ENCODE data around the gene RIPK1.
A peak's percentile ranks its signal among the peaks of the same experiment; 100 is the strongest.
"Not testable (repeated sequence)": the region's sequence is repeated elsewhere in the genome, so short reads cannot be mapped to it uniquely, and the experiment has no call there.

RIPK1 gene

DNA sequence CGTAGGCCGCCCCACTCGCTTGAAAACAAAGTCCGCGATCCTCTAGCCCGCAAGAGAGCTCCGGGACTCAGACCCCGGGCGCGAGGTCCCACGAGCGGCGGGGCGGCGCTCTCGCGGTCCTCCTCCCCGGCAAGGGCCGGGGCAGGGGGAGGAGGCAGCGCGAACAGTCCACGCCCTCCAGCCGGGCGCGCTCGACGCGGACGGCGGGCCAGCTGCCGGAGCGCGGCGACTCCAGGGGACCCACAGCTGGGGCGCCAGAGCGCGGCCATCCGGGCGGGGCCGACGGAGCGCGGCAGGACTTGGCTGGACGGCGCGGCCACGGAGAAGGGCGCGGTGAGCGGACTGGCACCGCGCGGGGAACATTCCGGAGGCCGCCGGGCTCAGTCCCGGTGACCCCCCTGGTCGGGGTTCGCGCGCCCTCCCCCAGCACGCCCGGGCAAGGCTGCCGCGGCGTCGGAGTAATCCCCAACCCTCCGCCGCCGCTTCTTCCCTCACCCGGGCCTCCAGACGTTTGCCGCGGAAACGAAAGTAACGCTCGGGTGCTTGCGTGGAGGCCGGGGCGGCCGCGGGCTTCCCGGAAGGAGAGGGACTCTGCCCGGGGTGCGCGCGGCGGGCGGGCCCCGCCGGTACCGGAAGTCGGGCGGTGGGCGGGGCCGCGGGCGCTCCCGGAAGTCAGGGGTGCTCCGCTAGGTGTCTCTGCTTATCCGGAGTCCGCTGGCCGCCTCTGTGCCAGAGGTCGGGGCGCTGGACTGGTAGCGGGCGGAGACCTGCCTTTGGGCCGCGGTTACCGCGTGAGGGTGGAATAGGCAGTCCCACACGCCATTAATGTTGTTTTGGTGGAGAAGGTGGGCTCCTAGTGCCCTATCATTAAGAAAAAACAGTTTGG is at the start of gene RIPK1:
RIPK1 (plus strand) TSS at position 166 of the 886 bp plus-strand sequence. CDS start 8,330 bp downstream, outside the sequence.
- FAIRE-seq = peak; percentile 86
- DNase-seq (ENCODE audit: extremely low spot score, insufficient read length, low read depth) = peak; percentile 92

DNA sequence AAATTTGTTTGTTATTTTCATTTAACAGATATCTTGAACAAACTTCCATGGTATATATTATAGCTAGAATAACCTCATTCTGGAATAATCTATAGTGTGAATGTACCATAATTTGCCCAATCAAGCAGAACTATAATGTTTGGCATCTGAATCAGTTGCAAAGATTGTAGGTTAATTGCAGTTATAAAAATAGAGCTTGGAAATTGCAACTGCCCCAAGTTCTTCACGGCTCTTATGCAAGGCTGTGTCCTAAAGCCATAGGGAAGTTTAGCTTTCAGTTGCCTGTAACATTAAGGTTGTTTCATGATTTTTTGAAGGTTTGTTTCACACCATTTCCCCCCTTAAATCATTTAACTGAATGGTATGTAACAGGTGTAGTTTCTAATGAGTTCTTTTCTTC is 49.2 kb upstream of the RIPK1 start:
- no peak for FAIRE-seq
- DNase-seq (ENCODE audit: extremely low spot score, insufficient read length, low read depth) = no peak

DNA sequence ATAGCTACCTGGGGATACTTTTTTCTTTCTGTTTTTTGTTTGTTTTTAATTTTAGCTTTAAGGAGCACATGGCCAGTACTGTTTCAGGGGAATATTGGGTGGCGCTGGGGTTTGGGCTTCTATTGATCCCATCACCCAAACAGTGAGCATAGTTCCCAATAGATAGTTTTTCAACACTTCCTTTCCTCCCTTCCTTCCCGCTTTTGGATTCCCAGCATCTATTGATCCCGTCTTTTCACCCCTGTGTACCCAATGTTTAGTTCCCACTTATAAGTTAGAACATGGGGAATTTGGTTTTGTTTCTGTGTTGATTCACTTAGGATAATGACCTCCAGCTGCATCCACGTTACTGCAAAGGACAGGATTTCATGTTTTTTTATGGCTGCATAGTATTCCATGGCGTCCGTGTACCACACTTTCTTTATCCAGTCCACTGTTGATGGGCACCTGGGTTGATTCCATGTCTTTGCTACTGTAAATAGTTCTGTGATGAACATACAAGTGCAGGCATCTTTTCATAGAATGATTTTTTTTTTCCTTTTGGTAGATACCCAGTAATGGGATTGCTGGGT is 48.5 kb upstream of the RIPK1 start:
- no peak for FAIRE-seq

DNA sequence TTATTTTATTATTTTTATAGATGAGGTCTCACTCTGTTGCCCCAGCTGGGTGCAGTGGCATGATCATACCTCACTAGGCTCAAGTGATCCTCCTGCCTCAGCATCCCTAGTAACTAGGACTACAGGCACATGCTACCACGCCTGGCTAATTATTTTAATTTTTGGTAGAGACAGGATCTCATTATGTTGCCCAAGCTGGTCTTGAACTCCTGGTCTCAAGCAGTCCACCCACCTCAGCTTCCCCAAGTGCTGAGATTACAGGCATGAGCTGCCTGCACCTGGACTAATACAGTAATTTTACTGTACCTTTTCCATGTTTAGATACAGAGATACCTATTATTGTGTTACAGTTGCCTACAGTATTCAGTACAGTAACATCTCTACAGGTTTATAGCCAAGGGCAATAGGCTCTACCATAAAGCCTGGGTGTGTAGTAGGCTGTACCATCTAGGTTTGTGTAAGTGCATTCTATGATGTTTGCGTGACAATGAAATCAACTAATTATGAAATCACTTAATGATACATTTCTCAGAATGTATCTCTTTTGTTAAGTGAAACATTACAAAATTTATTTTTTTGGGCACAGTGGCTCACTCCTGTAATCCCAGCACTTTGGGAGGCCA is 47.2 kb upstream of the RIPK1 start:
- DNase-seq (ENCODE audit: extremely low spot score, insufficient read length, low read depth) = not testable (repeated sequence)

More for the DNA sequence above, 48.5 kb upstream of the RIPK1 start:
- DNase-seq (ENCODE audit: extremely low spot score, insufficient read length, low read depth) = no peak

DNA sequence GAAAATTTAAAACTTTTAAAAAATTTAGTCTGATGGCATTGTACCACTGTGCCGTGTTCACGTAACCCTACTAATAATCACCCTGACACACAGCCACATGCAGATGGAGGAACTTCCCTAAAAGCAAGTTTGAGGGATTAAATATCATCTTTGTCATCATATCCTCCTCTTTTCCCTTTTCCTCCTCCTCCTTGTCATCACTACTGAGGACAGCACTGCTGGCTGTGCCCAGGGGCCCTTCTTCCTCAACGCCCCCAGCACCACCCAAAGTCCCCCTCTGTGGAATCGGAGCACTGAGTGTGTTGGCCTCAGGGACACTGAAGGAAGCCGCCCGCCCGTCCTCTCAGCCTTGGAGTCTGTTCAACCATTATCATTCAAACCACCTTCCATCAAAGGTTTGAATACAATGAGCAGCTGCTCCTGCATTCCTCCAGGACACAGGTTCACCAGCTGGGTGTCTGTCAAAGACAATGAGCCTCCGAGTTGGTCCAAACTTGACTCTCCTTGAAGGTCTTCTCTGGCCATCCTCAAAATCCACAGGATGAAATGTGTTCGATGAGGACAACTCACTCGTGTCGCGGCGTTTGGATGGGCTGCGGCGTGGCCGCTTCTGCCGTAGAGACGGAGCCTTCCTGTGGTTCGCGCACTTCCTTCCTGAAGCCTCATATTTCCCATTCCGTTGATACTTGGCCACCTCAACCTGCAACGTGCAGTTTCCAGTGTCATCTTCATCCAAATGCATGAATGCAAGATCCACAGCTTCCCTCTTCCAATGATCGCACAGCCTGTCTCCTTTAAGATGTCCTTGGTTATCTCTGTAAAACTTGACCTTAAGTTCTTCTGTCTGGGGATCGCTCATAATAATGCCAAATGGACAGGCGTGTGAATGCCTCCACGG is 45.3 kb upstream of the RIPK1 start:
- DNase-seq (ENCODE audit: extremely low spot score, insufficient read length, low read depth) (no peak), FAIRE-seq (no peak)

More for the DNA sequence above, 47.2 kb upstream of the RIPK1 start:
- FAIRE-seq = not testable (repeated sequence)

DNA sequence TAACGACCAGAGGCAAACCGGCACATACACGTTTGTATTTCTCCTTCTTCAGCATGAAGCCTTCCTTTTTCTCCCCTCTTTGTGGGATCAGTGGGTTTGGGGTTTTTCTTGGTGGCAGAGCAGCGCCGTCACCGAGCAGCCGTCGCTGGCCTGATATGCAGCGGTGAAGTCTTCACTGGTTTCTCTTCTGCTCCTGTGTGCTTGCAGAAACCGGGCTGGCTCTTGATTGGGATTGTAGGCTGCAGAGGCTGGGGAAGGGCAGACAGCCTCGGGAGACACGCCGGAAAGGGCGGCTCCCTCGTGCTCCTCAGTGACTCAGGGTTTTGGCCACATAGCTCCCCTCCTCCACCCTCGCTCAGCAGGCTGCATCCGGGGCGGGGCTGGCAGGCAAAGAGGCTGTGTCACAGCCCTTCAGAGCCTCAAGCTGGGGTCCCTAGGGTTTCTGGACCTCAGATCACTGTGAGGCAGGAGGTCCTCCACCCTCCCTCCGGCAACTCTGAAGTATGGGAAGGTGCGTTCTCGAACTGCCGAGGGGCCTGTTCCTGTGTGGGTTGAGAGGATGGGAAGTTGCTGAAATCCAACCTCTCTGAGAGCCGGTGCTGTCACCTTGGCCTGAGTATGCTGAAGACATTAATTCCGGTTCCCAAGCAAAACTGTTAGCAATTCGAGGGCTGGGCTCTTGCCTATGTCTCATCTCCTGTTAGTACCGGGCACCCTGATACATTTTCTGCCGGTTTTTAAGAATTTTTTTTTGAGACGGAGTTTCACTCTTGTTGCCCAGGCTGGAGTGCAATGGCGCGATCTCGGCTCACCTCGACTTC is 44.4 kb upstream of the RIPK1 start:
- FAIRE-seq (peak; percentile 94), DNase-seq (ENCODE audit: extremely low spot score, insufficient read length, low read depth) (peak; percentile 73)

DNA sequence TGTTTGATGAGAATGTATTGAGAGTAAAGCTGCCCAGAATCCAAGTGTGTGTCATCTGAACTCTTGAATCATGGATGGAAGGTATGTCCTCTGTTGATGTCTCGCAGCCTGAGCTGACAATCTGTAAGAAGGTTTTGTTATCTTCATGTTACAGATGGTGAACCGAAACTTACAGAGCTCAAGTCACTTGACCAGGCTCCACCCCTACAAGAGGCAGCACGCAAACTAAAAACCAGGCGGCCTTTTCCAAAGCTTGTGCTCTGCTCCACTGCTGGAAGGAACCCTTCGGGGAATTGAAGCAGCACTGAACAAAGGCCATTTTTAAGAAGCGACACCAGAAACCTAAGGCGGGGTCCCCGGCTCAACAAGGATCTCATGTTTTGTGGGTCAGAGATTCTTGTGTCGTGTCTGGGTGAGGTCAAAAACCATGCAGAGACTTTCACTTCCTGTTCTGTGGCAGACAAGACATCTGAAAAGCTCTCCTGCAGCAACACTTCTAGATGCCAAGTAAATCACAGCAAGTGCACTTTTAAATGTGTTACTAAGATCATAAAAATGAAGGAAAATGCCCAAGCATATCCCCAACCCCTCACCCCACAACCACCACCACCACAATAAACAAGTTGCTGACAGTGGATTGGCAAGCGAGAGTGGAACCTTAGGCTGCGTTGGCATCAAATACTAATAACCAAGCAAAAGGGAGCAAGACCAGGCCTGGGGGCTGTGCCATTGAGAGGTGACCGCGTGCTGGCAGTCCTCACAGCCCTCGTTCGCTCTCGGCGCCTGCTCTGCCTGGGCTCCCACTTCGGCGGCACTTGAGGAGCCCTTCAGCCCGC is 41.3 kb upstream of the RIPK1 start:
- DNase-seq (ENCODE audit: extremely low spot score, insufficient read length, low read depth) (peak; percentile 57), FAIRE-seq (peak; percentile 90)

DNA sequence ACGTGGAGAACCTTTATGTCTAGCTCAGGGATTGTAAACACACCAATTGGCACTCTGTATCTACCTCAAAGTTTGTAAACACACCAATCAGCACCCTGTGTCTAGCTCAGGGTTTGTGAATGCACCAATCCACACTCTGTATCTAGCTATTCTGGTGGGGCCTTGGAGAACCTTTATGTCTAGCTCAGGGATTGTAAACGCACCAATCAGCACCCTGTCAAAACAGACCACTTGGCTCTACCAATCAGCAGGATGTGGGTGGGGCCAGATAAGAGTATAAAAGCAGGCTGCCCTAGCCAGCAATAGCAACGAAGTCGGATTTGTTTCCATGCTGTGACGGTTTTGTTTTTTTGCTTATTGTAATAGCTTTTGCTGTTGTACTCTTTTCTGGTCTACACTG is 40.1 kb upstream of the RIPK1 start:
- FAIRE-seq; DNase-seq (ENCODE audit: extremely low spot score, insufficient read length, low read depth): not testable (repeated sequence)

DNA sequence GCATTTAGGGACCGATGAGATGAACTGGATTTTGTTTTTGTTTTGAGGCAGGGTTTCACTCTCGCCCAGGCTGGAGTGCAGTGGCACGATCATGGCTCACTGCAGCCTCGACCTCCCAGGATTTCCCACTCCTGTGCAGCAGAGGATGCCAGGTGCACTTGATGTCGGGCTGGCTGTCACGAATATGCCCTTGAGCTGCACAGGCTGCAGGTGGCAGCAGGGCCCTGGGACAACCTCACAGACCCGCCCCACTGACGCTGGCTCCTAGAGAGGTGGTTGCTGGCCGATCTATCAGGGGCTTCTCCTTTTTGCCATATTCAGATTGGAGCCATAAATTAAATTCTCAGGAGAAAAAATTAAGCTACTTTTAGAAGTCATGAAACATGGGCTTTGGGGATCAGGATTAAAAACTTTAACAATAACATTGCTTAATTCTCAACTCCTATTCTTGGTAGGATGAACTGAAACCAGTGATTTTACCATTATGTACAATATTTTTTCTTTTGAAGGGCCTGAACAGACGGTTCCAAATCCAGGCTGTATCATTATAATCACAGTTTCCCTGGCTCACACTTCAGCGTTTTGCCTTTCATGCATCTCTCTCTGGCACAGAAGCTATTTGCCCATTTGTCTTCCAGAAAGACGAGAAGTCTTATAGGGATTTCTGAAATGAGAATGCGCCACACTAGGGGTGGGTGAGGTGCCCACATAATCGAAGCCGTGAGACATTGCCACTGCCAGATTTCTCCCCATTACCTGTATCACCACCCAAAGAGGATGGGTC is 36.2 kb upstream of the RIPK1 start:
- DNase-seq (ENCODE audit: extremely low spot score, insufficient read length, low read depth) (no peak), FAIRE-seq (no peak)

DNA sequence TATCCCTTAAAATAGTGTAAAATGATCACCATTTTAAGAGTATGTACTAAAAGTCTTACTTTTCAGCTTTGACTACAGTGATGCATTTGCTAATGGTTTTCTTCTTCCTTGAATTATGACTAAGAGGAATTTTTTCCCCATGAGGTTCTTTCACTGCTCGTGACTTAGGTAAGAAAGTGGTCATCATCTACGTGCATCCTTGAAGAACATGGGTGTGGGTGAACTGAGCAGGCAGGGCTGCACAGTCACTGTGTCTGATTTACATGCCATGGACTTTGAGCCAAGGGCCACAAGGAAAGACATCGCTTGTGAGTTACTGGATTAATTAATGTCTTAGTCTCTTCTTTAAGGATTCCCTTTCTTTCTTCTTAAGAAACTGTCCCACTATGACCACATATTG is 35.3 kb upstream of the RIPK1 start:
- no peak for FAIRE-seq
- no peak for DNase-seq (ENCODE audit: extremely low spot score, insufficient read length, low read depth)

DNA sequence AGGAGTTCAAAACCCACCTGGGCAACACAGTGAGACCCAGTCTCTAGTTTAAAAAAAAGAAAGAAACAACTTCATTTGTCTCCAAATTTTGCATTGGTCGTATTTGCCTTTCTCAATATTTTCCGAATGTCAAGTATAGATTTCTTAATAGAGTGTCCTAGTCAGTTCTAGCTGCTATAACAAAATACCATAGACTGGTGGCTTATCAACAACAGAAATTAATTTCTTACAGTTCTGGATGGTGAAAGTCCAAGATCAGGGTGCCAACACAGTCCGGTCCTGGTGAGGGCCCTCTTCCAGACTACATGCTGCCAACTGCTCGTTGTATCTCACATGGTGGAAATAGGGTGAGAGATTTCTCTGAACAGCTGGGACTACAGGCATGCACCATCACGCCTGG is 34.6 kb upstream of the RIPK1 start:
- DNase-seq (ENCODE audit: extremely low spot score, insufficient read length, low read depth) (no peak), FAIRE-seq (no peak)

DNA sequence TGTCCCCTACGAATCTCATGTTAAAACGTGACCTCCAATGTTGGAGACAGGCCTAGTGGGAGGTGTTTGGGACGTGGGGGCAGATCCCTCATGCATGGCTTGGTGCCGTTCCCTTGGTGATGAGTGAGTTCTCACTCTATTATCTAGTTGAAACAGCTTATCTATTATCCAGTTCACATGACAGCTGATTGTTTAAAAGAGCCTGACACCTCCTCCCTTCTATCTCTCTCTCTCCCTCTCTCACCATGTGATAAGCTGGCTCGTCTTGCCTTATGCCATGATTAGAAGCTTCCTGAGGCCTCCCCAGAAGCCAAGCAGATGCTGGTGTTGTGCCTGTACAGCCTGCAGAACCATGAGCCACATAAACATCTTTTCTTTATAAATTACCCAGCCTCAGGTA is 32.9 kb upstream of the RIPK1 start:
- DNase-seq (ENCODE audit: extremely low spot score, insufficient read length, low read depth) = no peak
- FAIRE-seq = no peak

DNA sequence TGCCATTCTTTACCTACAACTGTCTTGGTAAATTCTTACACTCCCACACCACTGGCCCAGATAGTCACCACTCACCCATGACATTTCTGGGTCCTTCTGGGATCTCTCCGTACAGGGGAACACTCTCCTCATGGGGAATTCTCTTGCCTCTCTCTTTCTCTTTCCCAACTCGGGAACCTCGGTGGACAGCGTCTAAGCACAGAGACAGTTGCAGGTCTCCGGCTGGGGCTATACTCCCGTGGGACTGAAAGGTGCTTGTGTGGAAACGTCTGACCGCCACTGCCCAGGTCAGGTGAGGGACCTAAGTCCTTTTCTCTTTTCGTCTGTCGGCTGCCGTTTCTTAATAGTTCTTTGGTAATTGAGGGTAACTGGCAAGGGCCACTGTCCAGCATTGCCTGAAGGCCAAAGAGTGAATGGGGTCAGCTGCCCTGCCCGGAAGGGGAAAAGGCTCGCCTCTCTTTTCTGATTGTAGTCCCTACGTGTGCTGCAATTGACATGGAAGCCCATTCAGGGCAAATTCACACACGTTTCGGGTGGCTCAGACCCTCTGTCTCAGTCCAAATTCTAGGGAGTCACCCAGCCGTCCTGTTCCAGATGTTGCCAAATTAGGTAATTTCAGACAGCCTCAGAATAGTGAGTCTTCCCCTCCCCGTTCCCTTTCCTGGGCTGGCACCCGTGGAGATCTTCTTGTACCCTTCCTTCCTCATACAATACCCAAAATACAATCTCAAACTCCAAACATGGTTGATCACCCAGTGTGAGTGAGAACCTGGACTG is 31.2 kb upstream of the RIPK1 start:
- DNase-seq (ENCODE audit: extremely low spot score, insufficient read length, low read depth) (no peak), FAIRE-seq (no peak)

DNA sequence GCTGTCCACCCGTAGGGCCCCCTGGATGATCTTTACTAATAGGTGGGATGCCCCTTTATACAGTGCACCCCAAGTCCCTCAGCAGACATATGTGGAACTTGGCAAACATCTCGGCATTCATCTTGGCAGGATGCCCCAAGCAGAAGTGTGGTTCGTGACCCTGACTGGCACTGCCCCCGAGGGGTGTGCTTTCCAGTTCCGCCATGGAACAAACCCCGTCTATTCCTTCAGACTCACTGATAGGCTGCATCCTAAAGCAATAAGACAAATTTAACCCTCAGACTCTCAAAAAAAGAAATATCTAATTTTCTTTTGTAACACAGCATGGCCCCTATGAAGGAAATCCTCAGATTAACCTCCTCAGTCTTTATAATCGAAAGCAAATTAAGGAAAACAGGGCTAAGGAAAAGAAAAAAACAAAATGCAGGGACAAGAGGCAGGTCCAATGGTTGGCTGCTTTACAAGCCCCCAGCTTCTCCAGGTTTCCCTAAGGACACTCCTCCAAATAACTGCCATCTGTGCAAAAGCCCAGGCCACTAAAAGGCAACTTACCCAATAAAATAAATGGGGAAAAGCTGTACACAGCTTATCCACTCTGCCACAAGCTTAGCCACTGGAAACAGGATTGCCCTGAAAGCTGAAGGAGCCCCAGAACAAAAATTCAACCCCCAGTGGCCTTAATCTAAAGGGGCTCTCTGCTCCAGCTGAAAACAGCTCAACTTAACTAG is 30.5 kb upstream of the RIPK1 start:
- FAIRE-seq (no peak), DNase-seq (ENCODE audit: extremely low spot score, insufficient read length, low read depth) (no peak)

DNA sequence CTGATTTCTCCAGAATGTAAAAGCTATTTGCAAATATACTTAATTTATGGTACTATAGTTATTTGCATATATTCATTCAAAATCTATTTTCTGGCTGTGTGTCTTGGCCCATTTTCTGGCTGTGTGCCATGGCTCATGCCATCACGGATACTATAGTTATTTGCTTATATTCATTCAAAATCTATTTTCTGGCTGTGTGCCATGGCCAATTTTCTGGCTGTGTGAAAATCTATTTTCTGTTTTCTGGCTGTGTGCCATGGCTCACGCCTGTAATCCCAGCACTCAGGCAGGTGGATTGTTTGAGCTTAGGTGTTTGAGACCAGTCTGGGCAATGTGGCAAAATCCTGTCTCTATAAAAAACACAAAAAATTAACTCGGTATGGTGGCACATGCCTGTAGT is 28.9 kb upstream of the RIPK1 start:
- FAIRE-seq (no peak), DNase-seq (ENCODE audit: extremely low spot score, insufficient read length, low read depth) (no peak)

DNA sequence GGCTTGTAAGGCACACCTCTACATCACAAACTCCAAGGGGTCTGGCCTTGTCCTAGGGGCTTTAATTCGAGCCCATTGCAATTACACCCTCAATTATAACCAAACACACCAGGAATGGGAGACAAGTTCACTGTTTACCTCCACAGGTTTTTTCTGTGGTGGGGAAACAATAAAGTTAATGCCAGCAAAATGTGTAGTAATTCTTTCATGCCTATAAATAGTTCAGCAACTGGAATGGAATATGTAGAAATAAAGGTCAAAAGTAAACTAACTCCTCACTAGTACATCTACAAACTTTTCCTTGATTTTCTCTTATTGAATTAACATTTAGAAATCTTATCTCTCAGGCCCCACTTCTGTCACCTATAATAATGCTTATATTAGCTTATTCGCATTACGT is 27.1 kb upstream of the RIPK1 start:
- DNase-seq (ENCODE audit: extremely low spot score, insufficient read length, low read depth) (no peak), FAIRE-seq (no peak)

All from GM18507 (cell line).